ENCODE measurements around the gene ADGB.
"Not testable (repeated sequence)": the region's sequence is repeated elsewhere in the genome, so short reads cannot be mapped to it uniquely, and the experiment has no call there.

Gene ADGB

GRCh38 chr6:146815511-146816462, 217.0 kb downstream of the ADGB start:
- DNase-seq (ENCODE audit: low read depth in 3 of 3): not testable (repeated sequence)

- no peak for DNase-seq (ENCODE audit: low read depth in 3 of 3)
These were observed 221.0 kb downstream of the ADGB start for GRCh38 chr6:146819596-146820320.

DNA sequence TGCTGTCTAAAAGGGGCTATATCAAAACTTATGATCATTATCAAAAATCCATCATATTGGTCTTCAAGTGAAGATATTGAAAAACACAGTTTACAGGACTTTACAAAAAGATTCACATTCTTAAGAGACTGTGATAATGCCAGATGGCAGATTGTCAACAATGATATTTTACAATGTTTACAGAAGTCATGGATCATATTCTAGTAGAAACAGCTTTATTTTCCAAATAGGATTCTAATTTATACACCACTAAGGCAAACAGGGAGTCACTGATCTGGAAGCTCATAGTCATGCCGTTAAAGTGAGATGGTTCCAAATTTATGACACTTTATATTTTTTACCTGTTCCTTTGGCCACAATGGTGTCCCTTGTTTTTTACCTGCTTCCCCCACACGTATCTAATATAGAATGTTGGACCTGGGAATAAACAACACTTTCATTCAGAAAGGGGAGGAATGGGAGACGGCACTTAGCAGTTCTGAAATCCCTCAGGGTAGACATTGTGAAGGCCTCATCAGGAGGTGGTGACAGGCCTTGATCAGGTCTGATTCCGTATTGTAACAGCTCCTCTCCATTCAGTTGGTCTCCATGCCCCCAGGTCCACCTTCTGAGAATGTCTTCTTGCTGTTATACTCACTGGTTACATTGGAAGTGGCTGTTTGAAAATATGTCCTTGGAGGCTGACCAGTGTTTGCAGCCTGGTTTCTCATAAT, 228.6 kb downstream of the ADGB start:
- DNase-seq (ENCODE audit: low read depth in 3 of 3): no peak

DNA sequence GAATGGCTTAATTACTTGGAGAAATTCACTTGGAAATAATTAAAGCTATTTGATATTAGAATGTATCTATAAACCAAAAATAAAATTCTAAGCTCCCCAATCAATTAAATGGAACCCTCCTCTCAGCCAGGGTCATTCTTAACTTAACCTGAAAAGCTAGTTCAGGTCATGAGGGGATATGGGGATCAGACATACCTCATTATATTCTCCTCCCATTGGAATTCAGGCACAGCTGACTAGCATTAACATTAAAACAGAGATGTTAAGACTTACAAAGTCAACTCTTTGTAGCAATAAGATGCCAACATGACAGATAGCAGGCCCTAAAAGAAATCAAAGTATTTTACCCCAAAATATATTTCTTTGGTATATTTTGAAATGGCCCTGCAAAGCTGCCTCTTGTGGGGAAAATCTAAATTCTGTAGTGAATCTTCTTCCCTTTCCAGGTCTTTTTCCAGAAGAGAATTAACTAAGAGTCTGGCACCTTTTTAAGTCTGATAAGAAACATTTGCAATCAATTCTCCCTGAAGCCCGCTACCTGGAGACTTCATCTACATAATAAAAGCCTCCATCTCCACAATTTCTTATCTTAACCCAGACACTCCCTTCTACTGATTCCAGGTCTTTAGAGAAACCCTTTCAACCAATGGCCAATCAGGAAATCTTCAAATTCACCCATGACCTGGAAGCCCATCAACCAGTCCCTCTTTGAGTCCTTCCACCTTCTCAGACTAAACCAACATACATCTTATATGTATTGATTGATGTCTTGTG, 231.2 kb downstream of the ADGB start:
- no peak for DNase-seq (ENCODE audit: low read depth in 3 of 3)

- no peak for DNase-seq (ENCODE audit: low read depth in 3 of 3)
These were observed 234.4 kb downstream of the ADGB start for GRCh38 chr6:146833157-146833556.

- DNase-seq (ENCODE audit: low read depth in 3 of 3): no peak
These were observed 241.4 kb downstream of the ADGB start for GRCh38 chr6:146840216-146840615.

DNA sequence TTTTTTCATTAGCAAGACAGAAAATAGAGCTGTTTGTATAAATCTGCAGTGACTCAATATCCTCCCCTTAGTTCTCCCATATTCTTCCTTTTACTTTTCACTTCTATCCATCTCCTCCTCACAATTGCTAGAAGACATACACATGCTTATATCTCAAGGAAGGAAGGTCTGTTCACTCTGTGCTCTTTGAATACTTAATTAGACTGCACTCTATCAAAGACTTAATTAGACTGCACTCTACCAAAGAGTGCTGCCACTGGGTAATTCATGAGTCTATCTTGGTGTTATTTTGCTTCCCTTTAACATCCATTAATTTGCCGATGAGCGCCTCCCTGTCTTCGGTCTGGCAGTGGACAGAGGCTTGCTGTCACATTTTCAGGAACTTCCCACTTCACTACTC, 241.9 kb downstream of the ADGB start:
- DNase-seq (ENCODE audit: low read depth in 3 of 3): no peak

DNA sequence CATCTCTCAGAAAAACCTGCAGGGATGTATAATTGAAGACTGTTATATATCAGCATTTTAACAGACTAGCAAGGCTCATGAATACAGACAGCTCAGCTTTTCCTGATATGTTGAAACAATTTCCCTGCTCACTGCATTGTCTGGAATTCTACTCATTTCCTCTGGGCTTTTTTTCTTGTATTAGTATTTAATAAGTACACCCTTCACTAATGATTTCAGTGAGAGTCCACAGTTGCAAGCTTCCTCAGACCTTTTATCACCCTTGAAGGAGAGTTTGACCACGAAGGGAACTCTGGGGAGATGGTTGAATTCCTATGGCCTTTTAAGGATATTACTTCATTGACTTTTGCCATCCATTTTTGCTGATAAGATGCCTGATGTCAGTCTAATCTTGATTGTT, 248.7 kb downstream of the ADGB start:
- DNase-seq (ENCODE audit: low read depth in 3 of 3): no peak

GRCh38 chr6:146850238-146850896, 251.6 kb downstream of the ADGB start:
- DNase-seq (ENCODE audit: low read depth in 3 of 3): peak in 2 of 3 donors; percentile 14 to 50

GRCh38 chr6:146850981-146851380, 252.2 kb downstream of the ADGB start:
- DNase-seq (ENCODE audit: low read depth in 3 of 3): no peak

DNA sequence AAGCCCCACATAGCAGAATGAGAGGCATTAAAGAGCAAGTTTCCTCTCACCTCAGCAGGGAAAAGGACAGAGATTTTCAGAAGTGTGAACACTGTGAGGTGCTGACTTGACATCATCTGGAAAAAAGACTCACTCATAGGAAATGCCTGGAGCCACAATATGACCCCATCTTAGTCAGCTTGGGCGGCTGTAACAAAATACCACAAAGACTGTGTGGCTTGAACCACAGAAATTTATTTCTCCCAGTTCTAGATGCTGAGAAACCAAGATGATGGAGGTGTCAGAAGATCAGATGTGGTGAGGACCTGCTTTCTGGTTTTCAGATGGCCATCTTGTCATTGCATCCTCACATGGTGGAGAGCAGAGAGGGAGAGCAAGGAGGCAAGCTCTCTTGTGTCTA, 253.1 kb downstream of the ADGB start:
- DNase-seq (ENCODE audit: low read depth in 3 of 3): peak in 1 of 3 donors; percentile 27

DNA sequence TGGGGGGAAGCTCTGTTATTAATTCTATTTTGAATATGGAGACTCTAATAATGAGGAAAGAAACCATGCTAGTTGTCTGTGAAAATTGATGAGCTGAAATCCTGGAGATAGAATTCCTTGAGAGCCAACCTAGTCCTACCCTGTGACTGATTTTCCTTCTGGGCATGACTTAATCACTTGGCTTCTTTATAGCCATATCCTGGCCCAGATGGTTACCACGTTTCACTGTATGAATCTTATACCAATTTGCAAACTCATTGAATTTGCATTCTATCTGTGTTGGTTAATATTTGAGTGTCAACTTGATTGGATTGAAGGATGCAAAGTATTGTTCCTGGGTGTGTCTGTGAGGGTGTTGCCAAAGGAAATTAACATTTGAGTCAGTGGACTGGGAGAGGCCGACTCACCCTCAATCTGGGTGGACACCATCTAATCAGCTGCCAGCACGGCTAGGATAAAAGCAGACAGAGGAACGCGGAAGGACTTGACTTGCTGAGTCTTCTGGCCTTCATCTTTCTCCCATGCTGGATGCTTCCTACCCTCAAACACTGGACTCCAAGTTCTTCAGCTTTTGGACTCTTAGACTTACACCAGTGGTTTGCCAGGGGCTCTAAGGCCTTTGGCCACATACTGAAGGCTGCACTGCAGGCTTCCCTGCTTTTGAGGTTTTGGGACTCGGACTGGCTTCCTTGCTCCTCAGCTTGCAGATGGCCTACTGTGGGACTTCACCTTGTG, 255.9 kb downstream of the ADGB start:
- not testable (repeated sequence) for DNase-seq (ENCODE audit: low read depth in 3 of 3)

DNA sequence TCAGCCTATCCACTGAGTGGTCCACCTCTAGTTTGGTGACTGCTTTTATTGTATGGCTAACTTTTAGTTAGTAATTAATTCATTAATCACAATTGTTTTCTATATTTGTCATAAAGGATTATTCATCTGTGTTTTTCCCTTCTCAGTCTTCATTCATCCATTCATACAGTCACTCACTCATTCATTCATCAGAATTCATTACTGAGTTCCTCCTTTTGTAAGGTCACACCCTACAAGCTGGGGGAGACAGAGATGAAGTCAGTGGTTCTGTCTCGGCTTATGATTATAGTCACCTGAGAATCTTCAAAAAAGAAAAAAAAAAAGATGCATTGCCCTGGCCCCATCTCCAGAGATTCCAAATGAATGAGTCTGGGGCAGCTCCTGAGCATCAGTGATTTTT, 257.1 kb downstream of the ADGB start:
- no peak for DNase-seq (ENCODE audit: low read depth in 3 of 3)

- peak in 1 of 3 donors; percentile 27 for DNase-seq (ENCODE audit: low read depth in 3 of 3)
These were observed 257.5 kb downstream of the ADGB start for GRCh38 chr6:146856296-146856695.

DNA sequence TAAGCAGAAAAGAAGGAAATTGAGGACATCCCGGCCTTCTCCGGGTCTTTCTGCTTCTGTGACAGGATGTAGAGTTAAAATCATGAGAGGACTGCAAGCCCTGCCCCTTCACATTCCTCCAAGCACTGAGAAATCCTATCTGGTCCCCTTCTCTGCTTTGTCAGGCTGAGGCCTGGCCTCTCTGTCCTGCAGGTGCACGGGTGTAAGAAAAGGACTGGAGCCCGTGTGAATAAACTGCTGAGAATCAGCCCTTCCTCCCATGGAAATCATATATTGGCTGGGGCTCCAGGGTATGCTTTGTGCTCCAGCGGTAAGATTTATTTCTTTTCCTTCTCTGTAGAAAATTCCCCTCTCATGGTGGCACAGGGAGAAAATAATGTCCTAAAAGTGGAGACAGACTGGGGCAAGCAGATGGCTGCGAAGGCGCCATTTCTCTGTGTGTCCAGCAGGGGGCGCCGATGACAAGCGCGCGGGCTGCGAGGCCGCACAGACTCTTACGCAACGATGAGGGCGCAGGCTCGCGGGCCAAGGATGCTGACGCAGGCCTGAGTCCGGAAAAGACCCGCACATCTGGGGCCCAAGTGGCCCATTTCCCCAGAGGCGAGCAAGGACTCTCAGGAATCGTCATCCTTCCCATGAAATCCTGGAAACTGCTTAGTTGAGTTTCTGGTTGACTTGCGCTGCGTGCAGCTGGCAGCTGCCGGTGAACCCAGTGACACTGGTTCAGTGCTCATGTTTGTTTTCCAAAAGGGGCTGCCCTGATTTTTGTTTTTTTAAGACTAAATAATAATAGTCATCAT, 258.6 kb downstream of the ADGB start:
- DNase-seq (ENCODE audit: low read depth in 3 of 3): peak; percentile 53 to 69 (median 58)

- DNase-seq (ENCODE audit: low read depth in 3 of 3): no peak
These were observed 259.2 kb downstream of the ADGB start for GRCh38 chr6:146857980-146858347.

- no peak for DNase-seq (ENCODE audit: low read depth in 3 of 3)
These were observed 260.4 kb downstream of the ADGB start for GRCh38 chr6:146859206-146859605.

DNA sequence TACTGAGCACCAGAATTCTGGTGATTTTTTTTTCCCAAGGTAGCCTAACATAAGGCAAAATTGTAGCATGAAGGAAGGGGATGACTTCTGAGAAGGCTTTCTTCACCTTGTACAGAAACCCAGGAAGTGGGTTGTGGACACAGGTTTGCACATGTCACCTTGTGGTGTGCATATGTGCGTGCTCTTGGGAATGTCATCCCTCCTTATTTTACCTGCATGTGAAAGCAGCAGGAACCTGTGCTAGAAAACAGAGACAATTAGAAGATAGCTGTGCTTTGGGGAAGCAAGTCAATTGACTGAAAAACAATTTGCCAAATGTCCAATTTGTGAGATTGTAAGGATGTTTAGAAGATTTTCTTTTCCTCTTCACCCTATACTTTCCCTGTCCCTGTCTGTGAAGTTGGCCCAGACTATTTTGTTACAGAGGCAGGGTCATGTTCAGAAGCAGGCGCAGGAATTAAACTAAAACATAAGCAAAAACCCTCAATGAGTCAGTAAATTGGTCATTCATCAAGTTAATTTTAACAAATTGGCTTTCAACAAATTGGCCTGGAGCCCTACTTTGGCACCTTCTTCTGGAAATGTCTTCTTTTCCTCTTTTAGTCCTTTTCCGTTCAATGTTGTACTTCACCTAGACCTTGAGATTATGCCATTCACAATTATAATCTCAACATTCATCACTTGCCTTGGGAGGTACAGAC, 261.2 kb downstream of the ADGB start:
- DNase-seq (ENCODE audit: low read depth in 3 of 3): no peak

GRCh38 chr6:146860583-146860982, 261.8 kb downstream of the ADGB start:
- no peak for DNase-seq (ENCODE audit: low read depth in 3 of 3)
